Common myeloid progenitor, CD34-positive (primary cell): ENCODE results near the gene ERC2.

Experiments used
- CTCF ChIA-PET: fragments of 350-600 bp; sonication (Branson Sonifier 250); formaldehyde crosslinking; loops from one replicate; lab custom pipeline; 2021; ENCODE audit warnings: antibody characterized with exemption; lab: Charles Lee
- POLR2A ChIA-PET: fragments of 350-600 bp; sonication (Branson Sonifier 250); formaldehyde crosslinking; loops from one replicate; lab custom pipeline; 2021; ENCODE audit warnings: antibody characterized with exemption; lab: Charles Lee
- DNase-seq, 3 donors: peaks; one replicate each; pipeline versions ENCODE4 v3.0.0 to v3.0.0-alpha.2; 2013
- H3K27ac ChIP-seq, 2 experiments: 1 replicate in 1 of 2; 2 replicates in 1 of 2; pipeline ENCODE4 v1.7.0; 2013; ENCODE audit warnings: inconsistent platforms in 2 of 2, low read length in 2 of 2, mild to moderate bottlenecking in 2 of 2, low read depth in 1 of 2, moderate library complexity in 1 of 2; ENCODE audit not compliant: severe bottlenecking in 2 of 2, insufficient read depth in 1 of 2, poor library complexity in 1 of 2
- H3K27me3 ChIP-seq, 5 experiments: replicated peaks in 2 of 5; 1 replicate in 3 of 5; 2 replicates in 2 of 5; pipeline versions ENCODE4 v1.6.1 to v1.7.0; 2013; ENCODE audit warnings: low read length in 4 of 5, mild to moderate bottlenecking in 2 of 5, moderate library complexity in 2 of 5, inconsistent platforms in 1 of 5; ENCODE audit not compliant: insufficient read depth in 5 of 5, control insufficient read depth in 4 of 5
- H3K36me3 ChIP-seq, 4 experiments: 1 replicate in 2 of 4; 2 replicates in 2 of 4; pipeline versions ENCODE4 v1.6.1 to v1.7.0; 2013; ENCODE audit warnings: low read length in 3 of 4, control low read depth in 1 of 4, mild to moderate bottlenecking in 1 of 4; ENCODE audit not compliant: control insufficient read depth in 4 of 4, insufficient read depth in 4 of 4
- H3K4me1 ChIP-seq, 4 experiments: 1 replicate in 3 of 4; 2 replicates in 1 of 4; pipeline versions ENCODE4 v1.6.1 to v1.7.1; 2013; ENCODE audit warnings: low read length in 3 of 4, mild to moderate bottlenecking in 3 of 4, control low read depth in 1 of 4, inconsistent platforms in 1 of 4, moderate library complexity in 1 of 4; ENCODE audit not compliant: control insufficient read depth in 4 of 4, insufficient read depth in 4 of 4; ENCODE audit errors: control extremely low read depth in 1 of 4
- H3K4me3 ChIP-seq, 7 experiments: 1 replicate in 4 of 7; 2 replicates in 3 of 7; pipeline versions ENCODE4 v1.5.1 to v1.7.0; 2013; ENCODE audit warnings: mild to moderate bottlenecking in 7 of 7, low read length in 6 of 7, moderate library complexity in 6 of 7, inconsistent platforms in 2 of 7, low read depth in 2 of 7, control low read depth in 1 of 7; ENCODE audit not compliant: insufficient read depth in 4 of 7, control insufficient read depth in 1 of 7; ENCODE audit errors: extremely low read depth in 1 of 7
- H3K9me3 ChIP-seq, 5 experiments: 1 replicate in 4 of 5; 2 replicates in 1 of 5; pipeline versions ENCODE4 v1.6.1 to v1.7.1; 2013; ENCODE audit warnings: low read length in 4 of 5, mild to moderate bottlenecking in 2 of 5, inconsistent platforms in 1 of 5, low read depth in 1 of 5, moderate library complexity in 1 of 5; ENCODE audit not compliant: control insufficient read depth in 4 of 5, insufficient read depth in 2 of 5; ENCODE audit errors: control extremely low read depth in 1 of 5
- WGBS: methylation state at CpG from one replicate; pipeline ENCODE4 v1.1.5; 2013; ENCODE audit not compliant: insufficient coverage; 5-methylcytosine and 5-hydroxymethylcytosine counted together

The ERC2 gene

DNA sequence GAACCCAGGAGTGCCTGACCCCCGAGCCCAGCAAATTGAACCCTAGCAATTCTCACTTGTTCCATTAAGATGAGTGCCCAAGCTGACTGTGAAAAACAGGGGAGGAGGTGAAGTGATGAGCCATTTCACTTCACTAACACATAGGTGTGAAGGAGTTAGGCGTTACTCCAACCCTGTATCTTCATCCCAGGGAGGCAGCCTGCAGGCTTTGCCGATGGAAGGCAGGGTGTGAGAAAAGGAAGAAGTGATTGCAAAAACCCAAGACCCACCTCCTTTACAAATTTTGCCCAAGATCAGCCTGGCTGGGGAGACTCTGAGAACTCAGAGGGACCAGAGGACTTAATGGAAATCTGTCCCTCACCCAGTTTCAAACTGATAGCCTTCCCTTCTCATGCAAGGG, 851.5 kb downstream of the ERC2 start:
- Histone ChIP-seq H3K36me3 (no peaks in the 10 kb centered on the region), H3K9me3 (no peaks in the 10 kb centered on the region), H3K4me1 (peaks cover 0 to 5% (median 3%) of the 10 kb centered on the region in 4 experiments), H3K4me3 (no peak overlapping the region), H3K27ac (no peak overlapping the region), H3K27me3 (no peaks in the 10 kb centered on the region)
- POLR2A ChIA-PET = no interaction called here
- WGBS = no CpG with 5 or more reads among the region's 3 CpGs
- CTCF ChIA-PET = no interaction called here
- no peak for DNase-seq

- POLR2A ChIA-PET = no interaction called here
- H3K4me3 ChIP-seq = no peak overlapping the region
- no peaks in the 10 kb centered on the region for H3K36me3 ChIP-seq
- H3K9me3 ChIP-seq = no peaks in the 10 kb centered on the region
- CTCF ChIA-PET = no interaction called here
- no peaks in the 10 kb centered on the region for H3K27me3 ChIP-seq
- WGBS = 99% methylated on average over 6 of the region's 8 CpGs
- H3K4me1 ChIP-seq = peaks cover 0 to 5% (median 3%) of the 10 kb centered on the region in 4 experiments
- DNase-seq = no peak
- H3K27ac ChIP-seq = no peak overlapping the region
These were observed 852.5 kb downstream of the ERC2 start for GRCh38 chr3:55615694-55616295.

DNA sequence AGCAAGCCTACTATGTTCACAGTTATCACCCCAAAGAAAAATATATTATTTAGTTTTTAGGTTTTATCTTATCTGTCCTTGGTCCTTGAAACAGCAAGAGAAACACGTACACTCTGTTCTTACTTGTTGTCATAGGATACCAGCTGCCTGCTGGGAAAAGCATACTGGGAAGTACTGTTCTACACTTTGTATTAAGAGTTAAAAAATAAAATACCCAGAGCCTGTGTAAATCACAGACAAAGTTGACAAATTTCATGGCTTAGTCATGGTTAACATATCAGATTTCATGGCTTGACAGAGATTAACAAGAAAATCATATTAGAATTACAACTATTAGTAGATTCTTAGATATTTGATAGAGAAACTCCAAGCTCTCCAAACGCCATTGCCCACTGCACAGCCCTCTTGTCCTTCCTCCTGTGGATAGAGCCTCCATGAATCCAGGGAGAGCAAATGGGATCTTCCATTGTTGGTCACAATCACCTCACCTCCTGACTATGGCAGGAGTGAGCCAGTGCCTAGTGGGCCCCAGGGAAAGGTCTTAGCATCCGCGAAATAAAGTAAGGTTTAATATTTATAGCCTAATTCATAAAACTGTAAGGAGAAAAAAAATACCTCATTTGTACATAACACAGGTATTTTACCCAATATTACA, 853.1 kb downstream of the ERC2 start:
- H3K4me3 ChIP-seq = no peak overlapping the region
- WGBS = no CpG with 5 or more reads among the region's 4 CpGs
- H3K27me3 ChIP-seq = no peaks in the 10 kb centered on the region
- no peaks in the 10 kb centered on the region for H3K9me3 ChIP-seq
- no peaks in the 10 kb centered on the region for H3K36me3 ChIP-seq
- peaks cover 0 to 1% (median 0%) of the 10 kb centered on the region in 4 experiments for H3K4me1 ChIP-seq
- H3K27ac ChIP-seq = no peak overlapping the region
- DNase-seq = no peak
- POLR2A ChIA-PET = no interaction called here
- CTCF ChIA-PET = no interaction called here

GRCh38 chr3:55611121-55611520, 857.1 kb downstream of the ERC2 start:
- no peak for DNase-seq
- WGBS = 100% methylated on average over 1 of the region's 1 CpG
- CTCF ChIA-PET = interaction anchor here (0.7 to 1.0 kb wide), 2 partner anchors 9 to 204 kb away, joined by 3 read pairs; no protein-coding TSS in a partner anchor

DNA sequence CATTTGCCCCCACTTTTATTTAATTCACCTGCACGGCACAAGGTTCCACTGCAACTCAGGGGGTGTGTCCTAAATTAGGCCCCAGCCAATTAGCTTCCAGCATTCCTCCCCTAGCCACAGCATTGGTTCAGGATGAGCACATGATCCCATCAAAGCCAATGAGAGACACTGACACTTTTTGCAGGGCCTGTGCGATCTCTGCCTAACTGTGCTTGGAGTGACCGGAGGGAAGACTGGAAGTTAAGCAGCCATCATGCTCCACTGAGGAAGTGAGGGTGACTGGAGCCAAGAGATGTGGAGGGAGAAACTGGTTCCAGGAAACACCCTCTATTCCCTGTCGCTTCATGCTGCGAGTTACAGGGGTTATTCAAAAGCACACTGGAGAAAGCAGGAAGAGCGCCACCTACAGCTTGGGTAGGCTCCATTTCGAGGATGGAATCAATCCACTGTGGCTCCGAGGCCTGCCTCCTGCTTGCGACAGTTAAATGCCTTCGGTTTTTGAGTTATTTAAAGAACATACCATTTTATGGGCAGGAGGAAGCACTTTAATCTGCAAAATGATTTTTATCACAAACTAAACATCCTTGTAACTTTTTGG, 858.9 kb downstream of the ERC2 start:
- DNase-seq = no peak
- Histone ChIP-seq H3K4me3 (no peak overlapping the region), H3K36me3 (no peaks in the 10 kb centered on the region), H3K27ac (no peak overlapping the region), H3K4me1 (no peaks in the 10 kb centered on the region), H3K9me3 (no peaks in the 10 kb centered on the region), H3K27me3 (no peaks in the 10 kb centered on the region)
- ChIA-PET CTCF (no interaction called here), POLR2A (no interaction called here)
- WGBS = 92% methylated on average over 8 of the region's 10 CpGs

More at GRCh38 chr3:55611121-55611520, 857.1 kb downstream of the ERC2 start:
- Histone ChIP-seq H3K4me1 (no peaks in the 10 kb centered on the region), H3K27ac (no peak overlapping the region), H3K27me3 (no peaks in the 10 kb centered on the region), H3K4me3 (no peak overlapping the region), H3K36me3 (no peaks in the 10 kb centered on the region), H3K9me3 (no peaks in the 10 kb centered on the region)
- POLR2A ChIA-PET = no interaction called here

DNA sequence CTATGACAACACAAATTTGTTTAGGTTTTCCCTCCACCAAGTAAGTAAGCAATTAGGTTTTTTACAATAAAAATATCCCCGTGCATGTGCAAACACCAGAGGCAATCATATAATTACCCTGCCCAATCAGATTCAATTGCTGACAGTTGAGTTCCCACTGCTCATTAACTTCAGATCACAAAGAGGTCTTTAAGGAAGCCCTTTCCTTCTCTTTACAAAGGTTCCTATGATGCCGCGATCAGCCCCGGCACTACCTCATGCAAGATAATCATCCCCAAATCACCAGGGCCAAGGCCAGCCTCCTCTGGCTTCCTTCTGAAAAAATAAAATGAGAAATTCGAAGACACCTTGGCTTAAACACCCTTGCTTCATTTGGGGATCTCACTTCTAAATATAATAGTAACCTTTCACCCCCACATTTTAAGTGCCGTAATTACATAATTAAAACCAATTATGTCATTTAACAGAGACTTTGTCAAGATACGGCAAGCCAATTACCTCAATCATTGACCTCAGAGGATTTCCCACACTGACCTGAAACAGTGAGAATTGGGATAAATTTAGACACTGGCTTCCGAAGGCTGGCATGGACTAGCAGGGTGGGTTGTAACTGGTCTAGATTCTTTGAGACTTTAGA, 859.8 kb downstream of the ERC2 start:
- POLR2A ChIA-PET = no interaction called here
- 100% methylated on average over 5 of the region's 8 CpGs for WGBS
- no peaks in the 10 kb centered on the region for H3K4me1 ChIP-seq

DNA sequence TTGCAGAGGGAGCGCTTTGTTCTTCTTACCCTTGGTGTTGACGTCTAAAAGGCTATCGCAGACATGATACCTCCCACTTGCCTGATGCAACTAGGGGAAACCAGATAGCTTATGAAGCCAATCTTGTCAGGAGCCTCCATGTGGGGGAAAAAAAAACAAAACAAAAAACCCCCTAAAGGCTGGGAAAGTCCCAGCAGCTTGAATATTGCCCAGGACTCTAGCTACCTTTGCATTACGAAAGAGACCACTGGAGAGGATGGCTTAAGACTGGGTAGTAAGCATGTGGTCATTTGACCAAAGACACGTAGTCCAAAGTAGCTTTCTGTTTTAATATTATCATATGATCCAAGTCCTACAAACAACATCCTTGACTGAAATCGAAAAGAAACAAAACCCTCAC, 860.4 kb downstream of the ERC2 start:
- CTCF ChIA-PET = no interaction called here
- Histone ChIP-seq H3K9me3 (no peaks in the 10 kb centered on the region), H3K27ac (no peak overlapping the region), H3K36me3 (no peaks in the 10 kb centered on the region), H3K4me3 (no peak overlapping the region), H3K27me3 (no peaks in the 10 kb centered on the region), H3K4me1 (no peaks in the 10 kb centered on the region)
- DNase-seq = no peak
- POLR2A ChIA-PET = no interaction called here
- WGBS = 94% methylated on average over 2 of the region's 6 CpGs

More for the DNA sequence above, 859.8 kb downstream of the ERC2 start:
- CTCF ChIA-PET = no interaction called here
- Histone ChIP-seq H3K27me3 (no peaks in the 10 kb centered on the region), H3K9me3 (no peaks in the 10 kb centered on the region), H3K4me3 (no peak overlapping the region), H3K27ac (no peak overlapping the region), H3K36me3 (no peaks in the 10 kb centered on the region)
- DNase-seq = no peak
